Muscle of back (tissue), 11 donors: ENCODE results near the gene RNF145. TPM values are rescaled to one million over a fixed set of nuclear protein-coding genes. Genes with fewer than 3 reads are reported as not detected.

ENCODE experiments used
- DNase-seq, 3 donors: peaks; one replicate each; pipeline versions ENCODE4 v3.0.0 to v3.0.0-alpha.2; 2013
- polyA plus RNA-seq, 10 donors: library from polyadenylated mRNA; unstranded; fragments of 120-200 nt; gene quantifications; one replicate each; pipeline ENCODE4 v1.2.1, GENCODE V29; 2013; ENCODE audit not compliant: insufficient read length in 10 of 10

RNF145 gene
- polyA plus RNA-seq, 10 donors = 34.1 to 60.3 (median 41.9) TPM

DNA sequence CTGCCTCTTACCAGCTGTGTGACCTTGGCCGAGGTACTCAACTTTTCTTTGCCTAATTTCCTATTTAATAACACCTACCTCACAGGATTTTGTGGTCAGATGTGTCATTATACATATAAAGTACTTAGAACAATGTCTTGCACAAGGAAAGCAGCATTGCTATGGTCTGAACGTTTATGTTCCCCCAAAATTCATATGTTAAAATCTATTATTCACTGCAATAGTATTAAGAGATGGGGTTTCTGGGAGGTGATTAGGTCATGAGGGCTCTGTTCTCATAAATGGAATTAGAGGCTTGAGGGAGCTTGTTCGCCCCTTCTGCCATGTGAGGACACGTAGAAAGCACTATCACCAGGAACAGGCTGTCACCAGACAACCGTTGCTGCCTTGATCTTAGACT is 10.9 kb upstream of the RNF145 start:
- DNase-seq = no peak

GRCh38 chr5:159218595-159219023 is 9.3 kb upstream of the RNF145 start:
- peak in 1 of 3 donors; percentile 22 for DNase-seq

GRCh38 chr5:159217236-159217635 is 7.9 kb upstream of the RNF145 start:
- DNase-seq = no peak

DNA sequence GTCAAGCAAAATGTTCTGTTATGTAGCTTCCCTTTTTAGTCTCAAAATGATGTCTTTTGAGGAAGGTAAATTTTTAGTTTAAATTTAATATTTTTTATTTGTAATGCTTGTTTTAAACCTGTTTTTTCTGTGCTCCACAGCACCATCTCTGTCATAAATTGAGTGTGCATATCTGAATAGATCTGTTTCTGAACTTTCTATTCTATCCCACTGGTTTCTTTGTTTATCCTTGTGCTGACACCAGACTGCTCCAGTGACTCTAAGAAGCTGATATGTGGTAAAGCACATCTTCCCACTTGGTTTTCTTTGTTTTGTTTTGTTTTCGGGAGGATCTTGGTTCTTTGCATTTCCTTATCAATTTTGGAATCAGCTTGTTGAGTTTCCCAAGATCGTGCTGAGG is 7.1 kb upstream of the RNF145 start:
- no peak for DNase-seq

GRCh38 chr5:159215886-159216285 is 6.5 kb upstream of the RNF145 start:
- no peak for DNase-seq

- no peak for DNase-seq
Observed at GRCh38 chr5:159214486-159215271, 5.3 kb upstream of the RNF145 start.

DNA sequence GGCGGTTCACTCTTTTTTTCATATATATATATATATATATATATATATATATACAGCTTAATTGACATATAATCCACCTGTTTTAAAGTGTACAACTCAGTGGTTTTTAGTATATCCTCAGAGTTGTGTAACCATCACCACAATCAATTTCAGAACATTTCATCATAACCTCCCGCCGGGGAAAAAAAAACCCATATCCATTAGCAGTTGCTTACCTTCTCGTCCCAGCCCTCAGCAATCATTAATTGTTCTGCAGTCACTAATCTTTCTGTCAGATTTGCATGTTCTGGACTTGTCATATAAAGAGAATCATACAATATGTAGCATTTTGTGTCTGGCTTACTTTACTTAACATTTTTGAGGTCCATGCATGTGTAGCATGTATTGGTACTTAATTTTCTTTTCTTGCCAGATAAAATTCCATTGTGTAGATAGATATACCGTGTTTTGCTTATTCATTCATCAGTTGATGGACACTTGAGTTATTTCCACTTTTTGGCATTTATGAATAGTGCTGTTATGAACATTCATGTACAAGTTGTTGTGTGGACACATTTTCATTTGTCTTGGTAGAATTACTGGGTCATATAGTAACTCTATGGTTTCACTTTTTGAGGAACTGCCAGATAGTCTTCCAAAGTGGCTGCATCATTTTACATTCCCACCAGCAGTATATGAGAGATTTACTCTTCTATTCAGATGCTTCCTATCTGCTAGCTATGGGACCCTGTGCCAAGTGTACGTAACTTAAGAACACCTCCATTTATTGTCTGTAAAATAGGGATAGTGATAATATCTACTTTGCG is 3.5 kb upstream of the RNF145 start:
- no peak for DNase-seq

GRCh38 chr5:159211729-159212174 is 2.4 kb upstream of the RNF145 start:
- no peak for DNase-seq

- DNase-seq = no peak
Observed at GRCh38 chr5:159210846-159211245, 1.5 kb upstream of the RNF145 start.

- DNase-seq = no peak
Observed at GRCh38 chr5:159210210-159210661, 883 bp upstream of the RNF145 start.

DNA sequence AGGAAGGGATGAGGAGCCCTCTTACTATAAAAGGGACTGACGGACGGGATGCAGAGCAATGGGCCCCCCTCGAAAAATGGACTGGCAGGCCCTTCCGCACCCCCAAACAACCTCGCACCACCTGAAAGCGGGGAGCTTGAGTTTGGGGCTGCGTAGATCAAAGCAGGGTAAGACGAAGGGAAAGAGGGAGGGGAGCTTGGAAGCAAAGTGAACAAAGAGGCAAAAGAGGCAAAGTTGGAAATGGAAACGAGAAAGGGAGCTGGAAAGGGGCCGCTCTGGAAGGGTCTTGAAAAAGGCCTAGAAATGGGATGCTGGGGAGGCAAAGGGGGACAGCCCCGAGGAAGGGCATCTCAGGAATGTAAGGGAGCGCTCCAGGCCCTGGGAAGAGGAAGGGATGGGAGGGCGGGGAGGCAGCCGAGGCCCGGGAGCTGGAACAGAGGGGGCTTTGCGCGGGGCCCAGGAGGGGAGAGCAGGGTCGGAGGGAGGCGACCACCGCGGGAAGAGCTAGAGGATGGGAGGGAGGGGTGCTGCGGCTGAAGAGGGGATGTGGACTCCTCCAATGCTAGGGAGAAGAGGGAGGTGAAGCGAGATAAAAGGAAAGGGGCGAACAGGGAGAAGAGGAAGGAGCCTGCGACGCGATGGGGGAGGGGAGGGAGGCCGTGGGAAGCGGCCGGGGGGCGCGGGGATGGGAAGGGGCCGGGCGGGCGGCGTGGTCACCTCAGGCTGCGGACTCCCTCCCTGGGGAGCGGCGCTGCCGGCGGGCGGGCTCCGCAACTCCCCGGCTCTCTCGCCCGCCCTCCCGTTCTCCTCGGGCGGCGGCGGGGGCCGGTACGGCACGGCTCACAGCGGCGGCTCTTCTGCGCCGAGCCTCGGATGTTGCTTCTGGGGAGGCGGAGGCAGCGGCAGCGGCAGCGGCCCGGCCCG is 577 bp downstream of the RNF145 start:
- DNase-seq = peak in 2 of 3 donors; percentile 56 to 83

GRCh38 chr5:159207686-159208513 is 1.5 kb downstream of the RNF145 start:
- peak; percentile 77 to 93 (median 84) for DNase-seq

- DNase-seq = no peak
Observed at GRCh38 chr5:159207222-159207685, 2.1 kb downstream of the RNF145 start.

GRCh38 chr5:159206818-159207217 is 2.5 kb downstream of the RNF145 start:
- DNase-seq = peak in 1 of 3 donors; percentile 23

- peak in 1 of 3 donors; percentile 13 for DNase-seq
Observed at GRCh38 chr5:159206368-159206767, 3.0 kb downstream of the RNF145 start.

DNA sequence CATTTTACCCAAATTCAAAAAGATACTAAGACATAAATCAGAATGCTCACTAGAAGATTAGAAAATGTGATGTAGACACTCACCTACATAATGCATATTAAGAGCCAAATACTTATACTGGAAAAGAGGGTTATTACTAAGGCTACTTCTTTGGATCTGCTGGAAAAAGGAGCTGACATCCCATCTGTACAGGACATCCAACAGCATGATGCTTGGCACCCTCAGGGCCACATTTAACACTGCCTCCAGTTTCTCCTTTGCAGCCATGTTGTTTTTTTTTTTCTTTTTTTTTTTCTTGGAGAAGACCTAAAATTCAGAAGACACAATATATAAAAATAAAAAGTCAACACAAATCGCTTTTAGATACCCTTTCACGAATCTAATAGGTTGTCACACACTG is 6.0 kb downstream of the RNF145 start:
- DNase-seq = no peak

DNA sequence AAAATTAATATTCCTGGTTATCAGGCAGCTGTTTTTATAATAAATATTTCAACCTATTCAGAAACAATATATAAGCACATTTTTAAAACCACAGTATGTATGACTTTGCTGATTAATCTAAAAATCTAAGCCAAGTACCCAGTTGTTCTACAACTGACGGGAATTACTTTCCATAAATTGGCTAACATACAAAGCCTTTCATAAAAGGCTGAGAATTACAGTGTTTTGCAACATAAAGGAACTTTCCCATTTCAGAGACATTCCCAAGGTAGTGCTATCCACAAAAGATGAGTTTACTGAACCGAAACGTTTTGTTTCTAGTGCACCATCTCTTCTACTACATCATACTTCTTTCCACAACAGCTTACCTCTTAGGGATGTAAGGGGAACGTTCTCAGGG is 7.2 kb downstream of the RNF145 start:
- DNase-seq = no peak

GRCh38 chr5:159199780-159200179 is 9.6 kb downstream of the RNF145 start:
- no peak for DNase-seq

DNA sequence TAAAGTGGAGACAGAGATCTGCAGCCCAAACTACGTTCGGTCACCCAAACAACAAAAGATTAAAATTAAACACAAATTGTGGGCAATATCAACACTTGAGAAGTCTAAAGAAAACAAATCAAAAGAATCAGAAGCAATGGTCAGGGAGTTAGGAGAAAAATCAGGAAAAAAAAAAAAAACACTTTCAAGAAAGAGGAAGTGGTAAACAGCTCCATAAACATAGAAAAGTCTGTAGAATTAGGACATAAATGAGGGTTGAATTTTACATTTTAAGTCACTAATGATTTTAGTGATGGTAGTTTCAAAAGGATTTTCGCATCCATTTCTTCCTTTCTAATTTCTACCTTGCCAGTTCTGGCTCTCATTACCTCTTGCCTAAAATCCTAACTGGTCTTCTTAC is 10.1 kb downstream of the RNF145 start:
- DNase-seq = no peak
